Nephron progenitor cell (in vitro differentiated cells): Measurements from ENCODE around the gene KCNJ13.

Experiments
- DNase-seq: peaks from one replicate; pipeline ENCODE4 v3.0.0; 2021
- H3K27ac Mint-ChIP-seq: 2 replicates; pipeline ENCODE4 v1.8.0; 2021; ENCODE audit warnings: mild to moderate bottlenecking, moderate library complexity, mixed read lengths
- H3K27me3 Mint-ChIP-seq: 2 replicates; pipeline ENCODE4 v1.8.0; 2021; ENCODE audit warnings: mild to moderate bottlenecking, low read depth, mixed read lengths; ENCODE audit not compliant: poor library complexity
- H3K36me3 Mint-ChIP-seq: 2 replicates; pipeline ENCODE4 v1.8.0; 2021; ENCODE audit warnings: low read depth, mixed read lengths
- H3K4me1 Mint-ChIP-seq: 2 replicates; pipeline ENCODE4 v1.8.0; 2021; ENCODE audit warnings: mixed read lengths
- H3K4me3 Mint-ChIP-seq: 2 replicates; pipeline ENCODE4 v1.8.0; 2021; ENCODE audit warnings: mild to moderate bottlenecking, moderate library complexity, mixed read lengths
- H3K9me3 Mint-ChIP-seq: 2 replicates; pipeline ENCODE4 v1.8.0; 2021; ENCODE audit warnings: mild to moderate bottlenecking, moderate library complexity, mixed read lengths
- CTCF ChIP-seq: fragments of 200-600 bp; sonication (generic); IDR thresholded peaks from 2 replicates; pipeline ENCODE4 v1.5.0; 2021; ENCODE audit warnings: antibody characterized with exemption

Gene KCNJ13

DNA sequence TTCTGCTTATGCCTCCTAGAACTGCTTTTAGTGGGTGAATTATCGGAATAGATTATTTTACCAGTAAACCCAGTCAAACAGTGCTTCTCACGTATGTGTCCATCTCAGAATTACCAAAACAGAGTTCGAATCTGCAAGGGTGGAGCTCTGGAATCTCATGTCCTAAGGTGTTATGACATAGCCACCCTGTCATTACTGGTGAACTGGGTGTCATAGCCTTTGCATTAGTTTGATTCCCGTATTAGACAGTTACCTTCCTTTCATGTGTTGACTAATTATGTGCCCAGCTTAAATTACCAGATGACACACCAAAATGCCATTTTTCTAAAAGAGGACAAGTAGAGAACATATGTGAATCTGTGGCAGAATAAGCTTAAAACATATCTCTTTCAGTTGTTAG is 15.2 kb upstream of the KCNJ13 start:
- no peak overlapping the region for H3K27ac Mint-ChIP-seq
- no peak for DNase-seq
- H3K27me3 Mint-ChIP-seq, result no peaks in the 10 kb centered on the region
- no peak for TF ChIP-seq CTCF
- H3K9me3 Mint-ChIP-seq, result no peaks in the 10 kb centered on the region
- H3K36me3 Mint-ChIP-seq, result peaks cover 64% of the 10 kb centered on the region
- H3K4me3 Mint-ChIP-seq, result no peak overlapping the region
- no peaks in the 10 kb centered on the region for H3K4me1 Mint-ChIP-seq

- no peak for TF ChIP-seq CTCF
- no peaks in the 10 kb centered on the region for H3K9me3 Mint-ChIP-seq
- no peak for DNase-seq
- H3K36me3 Mint-ChIP-seq, result peaks cover 62% of the 10 kb centered on the region
- no peaks in the 10 kb centered on the region for H3K27me3 Mint-ChIP-seq
- H3K27ac Mint-ChIP-seq, result peak overlapping the region; percentile 58
- H3K4me3 Mint-ChIP-seq, result no peak overlapping the region
- no peaks in the 10 kb centered on the region for H3K4me1 Mint-ChIP-seq
These were observed 12.7 kb upstream of the KCNJ13 start for GRCh38 chr2:232789082-232789481.

GRCh38 chr2:232787806-232788205 is 11.4 kb upstream of the KCNJ13 start:
- Mint-ChIP-seq H3K4me1 (no peaks in the 10 kb centered on the region), H3K4me3 (no peak overlapping the region), H3K27me3 (no peaks in the 10 kb centered on the region), H3K36me3 (peaks cover 74% of the 10 kb centered on the region), H3K27ac (no peak overlapping the region), H3K9me3 (no peaks in the 10 kb centered on the region)
- no peak for TF ChIP-seq CTCF
- DNase-seq, result no peak

- Mint-ChIP-seq H3K4me3 (no peak overlapping the region), H3K36me3 (peaks cover 54% of the 10 kb centered on the region), H3K27me3 (no peaks in the 10 kb centered on the region), H3K9me3 (no peaks in the 10 kb centered on the region), H3K27ac (no peak overlapping the region), H3K4me1 (peaks cover 12% of the 10 kb centered on the region)
- TF ChIP-seq CTCF, result no peak
- no peak for DNase-seq
These were observed 6.9 kb upstream of the KCNJ13 start for GRCh38 chr2:232783278-232783677.

- DNase-seq, result no peak
- no peak for TF ChIP-seq CTCF
- no peaks in the 10 kb centered on the region for H3K27me3 Mint-ChIP-seq
- no peak overlapping the region for H3K27ac Mint-ChIP-seq
- no peak overlapping the region for H3K4me3 Mint-ChIP-seq
- H3K4me1 Mint-ChIP-seq, result peaks cover 14% of the 10 kb centered on the region
- H3K36me3 Mint-ChIP-seq, result peaks cover 42% of the 10 kb centered on the region
- H3K9me3 Mint-ChIP-seq, result no peaks in the 10 kb centered on the region
These were observed 5.4 kb upstream of the KCNJ13 start for GRCh38 chr2:232781765-232782164.

GRCh38 chr2:232779934-232780333 is 3.6 kb upstream of the KCNJ13 start:
- peaks cover 26% of the 10 kb centered on the region for H3K4me1 Mint-ChIP-seq
- TF ChIP-seq CTCF, result no peak
- H3K36me3 Mint-ChIP-seq, result peaks cover 36% of the 10 kb centered on the region
- H3K27me3 Mint-ChIP-seq, result no peaks in the 10 kb centered on the region
- H3K9me3 Mint-ChIP-seq, result no peaks in the 10 kb centered on the region
- no peak overlapping the region for H3K27ac Mint-ChIP-seq
- DNase-seq, result no peak
- H3K4me3 Mint-ChIP-seq, result no peak overlapping the region
